HG03025 (cell line): Measurements from ENCODE around the gene MCM10.
"Not testable (repeated sequence)": the region's sequence is repeated elsewhere in the genome, so short reads cannot be mapped to it uniquely, and the experiment has no call there.

ENCODE experiments used
- ATAC-seq: cut with Tn5 transposase; IDR thresholded peaks from one replicate; pipeline ENCODE4 v1.9.1; 2021; ENCODE audit warnings: mild to moderate bottlenecking, moderate library complexity; ENCODE audit not compliant: unreplicated experiment, low FRiP score

MCM10 gene

DNA sequence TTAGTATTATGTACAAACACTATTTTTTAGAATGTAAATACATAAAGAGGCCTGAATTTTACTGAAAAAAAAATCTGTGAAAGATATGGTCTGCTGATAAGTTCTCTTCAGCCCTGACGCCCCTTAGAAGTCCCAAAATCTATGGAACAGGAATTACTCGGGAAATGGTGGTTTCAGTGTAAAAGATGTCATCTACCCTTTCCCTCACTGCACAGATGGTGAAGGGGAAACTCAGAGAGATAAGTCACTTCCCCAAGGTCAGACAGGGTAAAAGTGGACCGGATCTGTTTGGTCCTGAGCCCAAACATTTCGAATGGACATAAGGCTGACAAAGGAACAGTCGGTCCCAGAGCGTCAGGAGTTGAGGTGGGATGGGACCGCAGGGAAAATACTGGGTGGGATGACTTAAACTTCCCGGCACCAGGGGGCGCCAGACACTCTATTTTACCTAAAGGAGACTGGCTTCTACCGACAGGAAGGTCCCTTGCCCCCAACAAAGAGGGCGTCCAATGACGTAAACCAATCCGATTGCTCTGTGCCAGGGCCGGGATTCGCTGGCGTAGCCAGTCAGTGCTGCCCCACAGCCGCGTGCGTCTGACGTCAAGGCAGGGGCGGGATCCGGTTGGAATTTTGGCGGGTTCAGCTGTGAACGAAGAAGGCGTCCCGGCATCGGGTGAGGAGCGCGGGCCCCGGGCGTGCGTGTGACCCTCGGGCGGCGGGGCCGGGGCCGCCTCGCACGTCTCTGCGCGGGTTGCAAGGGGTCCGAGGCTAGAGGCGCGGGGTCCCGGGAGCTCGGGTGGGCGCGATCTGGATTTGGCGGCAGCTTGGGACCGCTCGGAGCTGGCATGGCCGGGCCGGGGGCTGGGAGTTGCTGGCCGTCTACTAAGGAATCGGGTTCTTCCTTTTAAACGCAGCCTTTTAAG is at the start of gene MCM10:
MCM10 (plus strand) TSS at position 625 of the 923 bp plus-strand sequence. CDS start 2,645 bp downstream, outside the sequence.
- peak; percentile 100 for ATAC-seq

DNA sequence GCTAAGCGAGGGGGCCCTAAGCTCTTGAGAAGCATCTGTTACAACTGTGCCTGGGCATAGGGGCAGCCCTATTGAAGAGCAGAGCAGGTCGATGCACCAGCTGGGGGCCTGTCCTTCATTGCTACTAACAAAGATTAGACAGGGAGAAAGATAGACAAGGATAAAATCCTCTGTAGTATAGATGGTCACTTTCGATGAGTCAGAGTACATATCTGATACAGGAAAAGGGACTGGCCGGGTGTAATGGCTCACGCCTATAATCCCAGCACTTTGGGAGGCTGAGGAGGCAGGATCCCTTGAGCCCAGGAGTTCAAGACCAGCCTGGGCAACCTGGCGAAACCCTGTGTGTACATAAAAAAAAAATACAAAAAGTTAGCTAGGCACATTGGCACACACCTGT is 47.8 kb upstream of the MCM10 start:
- ATAC-seq = no peak

DNA sequence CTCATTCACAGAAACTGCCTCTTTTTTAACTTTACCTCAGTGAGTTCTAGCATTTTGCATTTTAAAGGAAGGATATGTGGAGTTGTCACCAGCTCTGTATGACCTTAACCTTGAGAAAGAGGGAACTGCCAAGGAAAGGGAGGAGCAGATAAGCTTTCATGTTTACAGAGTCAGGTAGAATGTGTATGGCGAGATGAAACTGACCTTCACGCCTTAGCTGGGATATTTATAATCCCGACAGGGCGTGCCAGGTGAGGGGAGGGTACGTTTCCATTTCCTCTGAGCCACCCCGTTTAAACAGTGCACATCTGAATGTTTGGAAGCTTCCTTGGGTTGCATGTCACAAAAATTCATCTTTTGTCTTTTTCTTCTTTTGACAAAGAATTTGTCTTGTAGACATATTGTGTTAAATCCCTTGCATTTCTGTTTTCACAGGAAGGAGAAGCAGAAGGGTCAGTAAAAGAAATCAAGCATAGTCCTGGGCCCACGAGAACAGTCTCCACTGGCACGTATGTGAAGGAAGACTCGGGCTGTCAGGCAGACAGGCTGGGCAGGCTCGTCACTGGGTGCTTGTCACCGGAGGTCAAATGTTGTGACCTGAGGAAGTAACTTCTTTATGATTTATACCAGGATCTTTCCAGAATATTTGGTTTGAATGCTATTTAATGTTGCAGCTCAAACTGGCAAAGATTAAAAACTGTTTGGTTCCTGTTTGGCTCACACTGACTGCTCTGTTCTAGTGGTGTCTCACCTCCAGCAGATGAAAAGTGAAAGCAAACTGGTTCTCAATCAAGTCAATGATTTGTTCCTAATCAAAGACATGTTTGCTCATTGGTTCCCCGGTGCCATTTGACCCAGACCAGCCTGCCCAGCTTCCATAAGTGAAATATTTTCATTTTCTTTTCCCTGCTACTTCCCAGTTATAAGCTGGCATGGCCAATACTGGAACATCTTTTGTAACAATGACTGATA is 45.2 kb upstream of the MCM10 start:
- no peak for ATAC-seq

DNA sequence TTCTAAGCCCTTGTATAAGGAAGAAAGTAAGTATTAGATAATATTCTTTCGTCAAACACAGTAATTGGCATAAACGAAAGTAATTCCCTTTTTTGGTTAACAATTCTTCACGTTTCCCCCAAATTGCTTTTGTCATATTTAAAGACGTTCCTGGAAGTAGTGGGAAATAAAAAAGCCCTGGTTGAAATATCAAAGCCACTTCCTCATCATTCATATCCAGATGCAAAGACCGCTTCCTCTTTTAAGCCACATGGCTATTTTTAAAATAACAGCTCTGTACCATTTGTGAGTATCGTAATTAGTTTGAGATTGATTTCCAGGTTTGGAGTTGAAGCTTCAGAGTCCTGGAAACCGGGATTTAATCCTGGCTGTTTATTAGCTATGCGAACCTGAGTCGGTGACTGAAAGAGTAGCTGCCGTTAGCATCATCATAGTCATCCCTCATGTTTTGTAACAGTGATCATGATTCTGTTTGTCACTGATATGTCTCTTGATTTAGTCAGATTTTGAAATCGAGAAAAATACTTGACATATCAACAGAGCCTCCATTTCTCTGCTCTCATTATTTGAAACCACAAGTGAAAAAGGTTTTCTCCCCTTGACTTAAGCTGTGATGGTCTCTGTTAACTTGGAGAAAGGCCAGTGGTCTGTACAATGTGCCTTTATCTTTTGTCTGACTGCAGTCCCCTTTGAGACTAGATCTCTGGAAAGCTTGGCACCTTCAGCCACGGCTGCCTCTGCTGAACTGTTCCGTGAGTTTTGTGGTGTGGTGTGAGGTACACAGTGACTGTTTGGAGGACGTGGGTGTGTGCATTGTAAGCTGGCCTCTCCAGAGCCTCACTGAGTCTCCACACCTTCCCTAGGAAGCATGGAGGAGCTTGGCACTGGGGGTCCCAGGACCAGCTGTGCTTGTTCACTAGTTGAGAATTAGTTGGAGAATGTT is 43.2 kb upstream of the MCM10 start:
- ATAC-seq = no peak

DNA sequence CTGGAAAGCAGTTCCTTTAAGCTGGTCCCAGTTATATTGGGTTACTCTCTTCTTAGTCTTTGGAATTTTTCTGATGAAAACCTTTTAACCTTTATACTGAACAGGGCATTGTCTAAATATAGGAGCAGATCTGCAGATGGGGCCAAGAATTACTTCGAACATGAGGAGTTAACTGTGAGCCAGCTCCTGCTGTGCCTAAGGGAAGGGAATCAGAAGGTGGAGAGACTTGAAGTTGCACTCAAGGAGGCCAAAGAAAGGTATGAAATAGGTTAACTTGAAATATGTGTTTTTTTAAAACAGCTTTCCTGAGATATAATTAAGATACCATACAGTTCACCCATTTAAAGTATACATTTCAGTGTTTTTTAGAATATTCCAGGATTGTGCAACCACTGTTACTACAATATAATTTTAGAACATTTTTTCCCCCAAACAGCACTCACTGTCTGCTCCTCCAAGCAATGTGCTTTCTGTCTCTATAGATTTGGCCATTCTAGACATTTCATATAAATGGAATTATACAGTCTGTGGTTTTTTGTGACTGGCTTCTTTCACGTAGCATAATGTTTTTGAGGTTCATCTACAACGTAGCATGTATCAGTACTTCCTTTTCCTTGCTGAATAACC is 42.5 kb upstream of the MCM10 start:
- ATAC-seq = no peak

DNA sequence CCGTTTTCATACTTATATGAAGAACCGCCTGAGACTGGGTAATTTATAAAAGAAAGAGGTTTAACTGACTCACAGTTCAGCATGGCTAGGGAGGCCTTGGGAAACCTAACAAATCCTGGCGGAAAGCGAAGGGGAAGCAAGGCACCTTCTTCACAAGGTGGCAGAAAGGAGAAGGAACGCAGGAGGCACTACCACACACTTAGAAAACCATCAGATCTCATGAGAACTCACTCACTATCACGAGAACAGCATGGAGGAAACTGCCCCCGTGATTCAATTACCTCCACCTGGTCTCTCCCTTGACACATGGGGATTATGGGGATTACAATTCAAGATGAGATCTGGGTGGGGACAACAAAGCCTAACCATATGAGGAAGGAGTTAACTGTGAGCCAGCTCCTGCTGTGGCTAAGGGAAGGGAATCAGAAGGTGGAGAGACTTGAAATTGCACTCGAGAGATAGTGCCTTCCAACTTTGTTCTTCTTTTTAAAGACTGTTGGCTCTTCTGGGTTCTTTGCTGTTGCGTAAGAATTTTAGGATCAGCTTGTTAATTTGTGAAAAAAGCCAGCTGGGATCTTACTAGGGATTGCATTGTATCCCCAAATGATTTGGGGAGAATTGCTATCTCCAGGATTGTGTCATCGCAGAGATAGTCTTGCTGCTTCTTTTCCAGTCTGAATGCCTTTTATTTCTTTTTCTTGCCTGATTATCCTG is 40.4 kb upstream of the MCM10 start:
- ATAC-seq = no peak

DNA sequence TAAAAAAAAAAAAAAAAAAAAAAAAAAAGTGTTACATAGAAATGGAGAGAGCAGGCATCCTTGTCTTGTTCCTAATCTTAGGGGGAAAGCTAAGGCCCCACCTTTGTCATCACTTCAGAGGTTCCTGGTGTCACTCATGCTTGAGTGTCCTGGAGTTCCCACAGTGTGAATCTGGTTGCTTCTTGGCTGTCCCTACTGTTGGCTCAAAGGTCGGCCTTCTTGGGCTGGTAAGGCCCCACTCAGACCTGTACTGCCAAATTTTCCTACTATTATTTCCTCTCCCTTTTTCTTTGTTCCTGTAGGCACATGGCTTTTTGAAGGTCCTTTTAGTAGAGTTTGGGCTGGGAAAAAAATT is 39.9 kb upstream of the MCM10 start:
- no peak for ATAC-seq

DNA sequence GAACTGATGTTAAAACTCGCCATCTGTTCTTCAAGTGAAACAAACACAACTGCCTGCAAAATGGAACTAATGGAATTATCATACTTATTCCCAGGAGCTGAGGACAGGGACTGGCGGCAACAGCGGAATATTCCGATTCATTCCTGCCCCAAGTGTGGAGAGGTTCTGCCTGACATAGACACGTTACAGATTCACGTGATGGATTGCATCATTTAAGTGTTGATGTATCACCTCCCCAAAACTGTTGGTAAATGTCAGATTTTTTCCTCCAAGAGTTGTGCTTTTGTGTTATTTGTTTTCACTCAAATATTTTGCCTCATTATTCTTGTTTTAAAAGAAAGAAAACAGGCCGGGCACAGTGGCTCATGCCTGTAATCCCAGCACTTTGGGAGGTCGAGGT is 24.7 kb upstream of the MCM10 start:
- ATAC-seq = no peak

DNA sequence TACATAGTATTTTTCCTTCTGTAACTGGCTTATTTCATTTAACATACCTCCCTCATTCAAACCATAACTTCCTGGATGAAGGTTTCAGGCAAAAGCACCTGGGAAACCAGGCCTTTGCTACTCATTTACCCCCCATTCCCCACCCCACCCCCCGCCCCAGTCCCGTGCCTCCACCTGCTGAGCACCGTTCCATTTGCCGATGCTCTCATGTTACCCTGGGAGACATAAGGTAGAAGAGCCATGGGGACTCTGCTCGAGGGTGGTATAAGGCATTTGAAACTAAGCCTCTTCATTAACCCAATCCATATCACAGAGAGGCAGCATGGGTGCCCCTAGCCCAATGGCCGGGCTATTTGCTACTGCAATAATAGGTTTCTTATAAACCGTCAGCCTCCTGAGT is 22.2 kb upstream of the MCM10 start:
- ATAC-seq = no peak

DNA sequence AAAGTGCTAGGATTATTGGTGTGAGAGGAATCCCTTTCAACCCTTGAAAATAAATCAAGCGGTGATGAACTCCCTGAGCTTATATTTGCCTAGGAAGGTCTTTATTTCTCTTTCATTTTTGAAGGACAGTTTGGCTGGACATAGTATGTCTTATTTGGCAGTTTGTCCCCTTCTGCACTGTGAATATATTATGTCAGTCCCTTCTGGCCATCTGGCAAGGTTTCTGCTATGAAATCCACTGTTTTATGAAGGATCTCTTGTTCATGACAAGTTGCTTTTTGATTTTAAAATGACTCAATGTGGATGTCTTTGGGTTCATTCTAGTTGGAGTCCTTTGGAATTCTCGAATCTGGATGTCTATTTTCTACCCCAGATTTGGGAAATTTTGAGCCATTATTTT is 21.7 kb upstream of the MCM10 start:
- ATAC-seq = no peak

DNA sequence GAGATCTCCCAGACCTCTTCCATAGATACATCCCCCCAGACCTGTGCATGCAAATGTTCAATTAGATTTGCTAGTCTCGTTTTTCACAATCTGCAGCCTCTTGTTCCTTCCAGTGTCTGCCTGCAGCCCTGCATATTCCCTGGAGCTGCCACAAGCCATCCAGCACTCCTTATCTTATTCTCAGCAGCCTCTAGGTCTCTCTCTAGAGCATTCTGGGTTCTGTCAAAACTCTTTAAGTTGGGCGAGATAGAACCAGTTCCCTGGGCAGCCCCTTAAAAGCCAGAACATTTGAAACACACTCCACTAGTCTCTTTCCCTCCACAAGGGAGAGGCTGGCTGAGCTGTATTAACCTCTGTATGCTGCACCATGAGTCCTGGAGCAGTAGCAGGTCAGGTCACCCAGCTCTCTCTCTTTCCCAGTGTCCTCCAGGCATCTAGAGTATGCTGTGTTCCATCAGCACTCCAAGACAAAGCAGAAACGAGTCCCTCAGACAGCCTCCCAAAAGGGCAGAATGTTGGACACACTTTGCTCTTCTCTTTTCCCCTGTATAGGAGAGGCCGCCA is 20.6 kb upstream of the MCM10 start:
- no peak for ATAC-seq

DNA sequence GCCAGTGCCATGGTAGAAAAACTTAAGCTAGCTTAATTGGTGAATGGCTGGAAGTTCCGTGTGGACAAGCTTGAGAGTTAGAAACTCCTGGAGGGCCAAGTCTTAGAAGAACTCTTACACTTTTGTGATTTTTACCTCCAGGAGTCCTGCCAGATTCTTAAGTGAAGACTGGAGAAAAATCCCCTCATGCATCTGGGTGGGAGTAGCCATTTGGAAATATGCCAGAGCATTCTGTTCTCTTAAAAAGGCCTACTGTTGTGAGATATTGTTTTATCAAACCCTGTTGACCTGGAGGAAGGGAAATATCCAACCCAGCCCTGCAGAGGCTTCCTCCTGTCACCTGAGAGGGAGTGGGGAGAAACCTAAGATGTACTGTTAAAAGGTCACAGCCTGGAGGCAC is 17.6 kb upstream of the MCM10 start:
- ATAC-seq = no peak

DNA sequence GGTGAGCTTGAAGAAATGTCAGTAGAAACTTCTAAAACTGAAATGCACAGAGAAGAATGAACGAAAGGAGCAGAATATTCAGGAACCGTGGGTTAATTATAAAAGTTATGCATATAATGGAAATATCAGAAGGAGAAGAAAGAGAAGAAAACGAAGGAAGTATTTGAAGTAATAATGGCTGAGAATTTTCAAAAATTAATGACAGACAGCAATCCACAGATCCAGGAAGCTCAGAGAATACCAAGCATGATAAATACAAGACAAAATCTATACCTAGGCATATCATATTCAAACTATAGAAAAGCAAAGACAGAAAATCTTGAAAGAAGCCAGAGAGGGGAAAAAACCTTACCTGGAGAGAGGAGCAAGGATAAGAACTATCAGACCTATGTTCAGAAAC is 16.5 kb upstream of the MCM10 start:
- ATAC-seq = no peak

DNA sequence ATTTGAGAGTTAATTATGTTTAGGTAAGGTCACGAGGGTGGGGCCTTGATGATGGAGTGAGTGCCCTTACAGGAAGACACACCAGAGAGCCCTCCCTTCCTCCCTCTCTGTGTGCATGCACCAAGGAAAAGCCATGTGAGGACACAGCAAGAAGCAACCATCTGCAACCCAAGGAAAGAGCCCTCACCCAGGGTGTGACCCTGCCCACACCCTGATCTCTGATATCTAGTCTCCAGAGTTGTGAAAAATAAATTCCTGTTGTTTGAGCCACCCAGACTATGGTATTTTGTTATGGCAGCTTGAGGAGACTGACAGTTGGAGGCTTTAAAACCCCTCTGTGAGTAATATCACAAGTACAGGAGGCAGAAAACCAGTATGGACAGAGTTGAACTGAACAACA is 15.0 kb upstream of the MCM10 start:
- no peak for ATAC-seq

DNA sequence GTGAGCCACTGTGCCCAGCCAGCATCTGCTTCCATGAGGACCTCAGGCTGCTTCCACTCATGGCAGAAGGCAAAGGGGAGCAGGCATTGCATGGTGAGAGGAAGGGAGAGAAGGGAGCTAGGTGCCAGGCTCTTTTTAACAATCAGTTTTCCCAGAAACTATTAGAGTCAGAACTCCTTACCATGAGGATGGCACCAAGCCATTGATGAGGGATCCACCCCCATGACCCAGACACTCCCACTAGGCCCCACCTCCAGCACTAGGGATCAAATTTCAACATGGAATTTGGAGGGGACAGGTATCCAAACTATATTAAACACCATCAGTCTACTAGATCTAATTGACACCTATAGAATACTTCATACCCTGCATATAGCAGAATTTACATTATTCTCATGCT is 14.2 kb upstream of the MCM10 start:
- no peak for ATAC-seq

DNA sequence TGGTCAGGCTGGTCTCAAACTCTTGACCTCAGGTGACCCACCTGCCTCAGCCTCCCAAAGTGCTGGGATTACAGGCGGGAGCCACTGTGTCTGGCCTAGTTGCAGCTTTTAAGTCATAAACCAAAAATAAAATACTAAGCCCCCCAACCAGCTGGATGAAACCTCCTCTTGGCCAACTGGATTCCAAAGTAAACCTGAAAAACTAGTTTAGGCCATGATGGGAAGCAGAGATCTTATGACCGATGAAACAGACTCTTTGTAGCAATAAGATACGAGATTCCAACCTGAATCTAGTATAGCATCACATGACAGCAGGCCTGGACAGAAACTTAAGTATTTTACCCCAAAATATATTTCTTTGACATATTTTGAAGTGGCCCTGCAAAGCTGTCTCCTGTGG is 9.1 kb upstream of the MCM10 start:
- no peak for ATAC-seq

DNA sequence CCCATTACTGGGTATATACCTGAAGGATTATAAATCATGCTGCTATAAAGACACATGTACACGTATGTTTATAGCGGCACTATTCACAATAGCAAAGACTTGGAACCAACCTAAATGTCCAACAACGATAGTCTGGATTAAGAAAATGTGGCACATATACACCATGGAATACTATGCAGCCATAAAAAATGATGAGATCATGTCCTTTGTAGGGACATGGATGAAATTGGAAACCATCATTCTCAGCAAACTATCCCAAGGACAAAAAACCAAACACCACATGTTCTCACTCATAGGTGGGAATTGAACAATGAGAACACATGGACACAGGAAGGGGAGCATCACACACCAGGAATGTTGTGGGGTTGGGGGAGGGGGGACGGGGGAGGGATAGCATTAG is 5.5 kb upstream of the MCM10 start:
- not testable (repeated sequence) for ATAC-seq

DNA sequence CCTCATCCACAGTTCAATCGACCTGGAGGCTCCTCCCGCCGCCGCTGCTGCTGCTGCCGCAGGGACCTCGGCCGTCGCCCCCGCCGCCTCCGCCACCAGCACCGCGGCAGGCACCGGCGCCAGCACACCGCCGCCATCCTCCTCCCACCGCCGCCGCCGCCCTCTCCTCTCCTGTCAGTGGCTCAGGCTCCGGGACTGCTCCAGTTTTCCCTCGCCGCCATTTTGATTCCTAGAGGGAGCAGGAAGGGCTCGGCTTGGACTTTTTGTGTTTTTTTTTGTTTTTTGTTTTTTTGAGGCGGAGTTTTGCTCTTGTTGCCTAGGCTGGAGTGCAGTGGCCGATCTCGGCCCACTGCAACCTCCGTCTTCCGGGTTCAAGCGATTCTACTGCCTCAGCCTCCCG is 3.0 kb upstream of the MCM10 start:
- no peak for ATAC-seq

DNA sequence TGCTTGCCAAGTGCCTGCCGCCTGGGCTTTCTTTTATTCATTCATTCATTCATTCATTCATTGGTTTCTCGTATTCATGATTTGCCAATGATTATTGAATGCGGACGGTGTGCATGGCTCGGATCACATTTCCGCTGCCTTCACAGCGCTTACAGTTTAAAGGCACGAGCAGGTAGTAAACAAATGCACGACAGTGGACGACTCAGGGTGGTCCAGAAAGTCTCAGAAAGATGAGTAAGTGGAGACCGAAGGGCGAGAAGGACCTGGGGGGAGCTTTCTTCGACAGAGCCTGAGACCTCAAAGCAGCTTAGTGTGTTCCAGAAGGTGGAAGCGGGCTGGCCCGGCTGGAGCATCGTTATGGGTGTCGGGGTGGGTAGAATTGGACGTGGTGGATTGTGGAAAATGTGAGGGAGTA is 506 bp downstream of the MCM10 start:
- no peak for ATAC-seq
